ENCODE results near the gene GOLGA6L10.
"Not testable (repeated sequence)": the region's sequence is repeated elsewhere in the genome, so short reads cannot be mapped to it uniquely, and the experiment has no call there.

Gene GOLGA6L10, protein sequence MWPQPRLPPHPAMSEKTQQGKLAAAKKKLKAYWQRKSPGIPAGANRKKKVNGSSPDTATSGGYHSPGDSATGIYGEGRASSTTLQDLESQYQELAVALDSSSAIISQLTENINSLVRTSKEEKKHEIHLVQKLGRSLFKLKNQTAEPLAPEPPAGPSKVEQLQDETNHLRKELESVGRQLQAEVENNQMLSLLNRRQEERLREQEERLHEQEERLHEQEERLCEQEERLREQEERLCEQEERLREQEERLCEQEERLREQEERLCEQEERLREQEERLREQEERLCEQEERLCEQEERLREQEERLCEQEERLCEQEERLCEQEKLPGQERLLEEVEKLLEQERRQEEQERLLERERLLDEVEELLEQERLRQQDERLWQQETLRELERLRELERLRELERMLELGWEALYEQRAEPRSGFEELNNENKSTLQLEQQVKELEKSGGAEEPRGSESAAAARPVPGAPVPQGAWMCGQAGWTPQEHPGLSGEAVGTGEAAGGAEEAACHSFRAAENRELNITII

DNA sequence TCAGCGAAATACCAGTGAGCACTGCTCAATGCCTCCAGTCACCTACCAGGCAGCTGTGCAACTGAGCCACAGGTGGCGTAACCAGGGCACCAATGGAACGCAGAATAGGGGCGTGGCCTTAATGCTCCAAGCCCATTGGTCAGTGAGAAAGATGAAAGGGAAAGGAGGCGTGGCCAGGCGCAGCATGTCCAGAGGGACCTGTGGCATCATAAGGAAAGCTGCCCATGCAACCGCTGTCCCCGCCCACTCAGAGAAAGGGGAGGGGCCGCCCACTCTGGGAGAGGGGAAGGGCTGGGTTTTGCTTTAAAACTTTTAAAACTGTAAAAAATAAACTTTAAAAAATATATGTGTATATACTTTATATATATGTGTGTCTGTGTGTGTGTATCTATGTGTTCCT is at the start of gene GOLGA6L10:
Gene GOLGA6L10 (minus strand): TSS at position 101 of the 400 bp plus-strand sequence. CDS start 100 bp downstream, at position 1.
- DNase-seq = not testable (repeated sequence)

DNA sequence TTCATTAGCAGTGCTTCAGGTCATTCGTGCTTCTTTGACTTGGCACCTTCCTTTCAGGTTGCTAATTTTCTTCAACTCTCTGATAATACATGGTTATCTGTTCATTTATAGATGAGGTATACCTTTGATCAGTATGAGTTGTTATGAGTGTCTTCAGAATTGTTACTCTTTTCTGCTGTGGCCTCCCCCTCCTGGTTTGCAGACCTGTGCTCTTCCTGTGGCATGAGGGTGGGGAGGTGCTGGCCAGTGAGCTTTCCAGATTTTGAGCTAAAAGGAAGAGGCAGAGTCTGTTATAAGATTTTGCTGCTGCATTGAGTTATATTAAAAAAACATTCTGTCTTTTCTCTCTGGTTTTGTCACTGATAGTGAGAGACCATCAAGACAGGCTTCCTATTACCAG is 49.5 kb upstream of the GOLGA6L10 start:
- no peak for DNase-seq

DNA sequence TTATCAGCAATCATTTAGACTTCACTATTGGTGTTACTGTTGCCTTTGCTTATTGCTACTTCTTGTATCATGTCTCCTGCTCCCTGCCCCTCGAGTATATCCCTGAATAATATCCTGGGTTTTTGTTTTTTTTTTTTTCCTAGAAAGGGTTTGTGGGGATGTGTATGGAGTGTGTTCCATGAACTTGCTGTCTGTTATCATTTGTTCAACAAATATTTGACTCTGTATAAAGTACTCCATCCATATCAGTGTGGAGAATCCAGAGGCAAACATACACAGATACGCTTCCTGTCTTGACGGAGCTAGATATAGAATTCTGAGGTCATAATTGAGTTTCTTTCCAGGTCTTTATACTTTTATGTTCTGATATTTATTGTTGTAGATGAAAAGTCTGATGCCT is 48.5 kb upstream of the GOLGA6L10 start:
- DNase-seq = no peak

DNA sequence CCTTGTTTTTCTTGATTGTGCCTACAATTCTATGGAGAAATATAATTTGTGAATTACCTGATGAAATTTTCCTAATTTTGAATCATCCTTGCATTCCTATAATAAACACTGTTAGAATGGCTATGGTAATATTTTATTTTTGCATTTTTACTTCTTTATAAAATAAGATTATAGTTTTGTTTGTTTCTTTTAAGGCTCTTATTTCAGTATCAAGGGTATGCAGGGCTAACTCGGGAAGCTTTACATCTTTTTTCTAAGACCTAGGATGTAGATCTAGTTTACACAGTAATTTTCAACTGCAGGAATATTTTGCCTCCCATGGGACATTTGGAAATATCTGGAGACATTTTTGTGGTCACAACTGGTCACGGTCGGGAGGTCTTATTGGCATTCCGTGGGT is 46.5 kb upstream of the GOLGA6L10 start:
- DNase-seq = not testable (repeated sequence)

DNA sequence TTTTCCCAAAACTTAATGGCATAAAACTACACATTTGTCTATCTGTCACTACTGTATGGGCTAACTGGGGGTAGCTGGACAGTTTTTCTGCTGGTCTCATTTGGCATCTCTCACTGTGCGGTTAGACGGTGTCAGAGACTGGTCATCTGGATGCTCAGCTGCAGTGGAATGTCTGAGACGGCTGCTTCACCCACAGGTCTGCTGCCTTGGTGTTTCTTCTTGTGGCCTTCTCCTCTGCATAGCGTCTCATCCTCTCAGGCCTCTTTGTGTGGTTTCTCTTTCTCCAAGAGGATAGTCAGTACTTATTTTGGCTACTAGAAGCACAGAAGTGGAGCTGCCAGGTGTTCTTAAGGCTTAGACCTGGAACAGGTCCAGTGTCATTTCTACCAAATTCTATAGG is 44.4 kb upstream of the GOLGA6L10 start:
- no peak for DNase-seq

DNA sequence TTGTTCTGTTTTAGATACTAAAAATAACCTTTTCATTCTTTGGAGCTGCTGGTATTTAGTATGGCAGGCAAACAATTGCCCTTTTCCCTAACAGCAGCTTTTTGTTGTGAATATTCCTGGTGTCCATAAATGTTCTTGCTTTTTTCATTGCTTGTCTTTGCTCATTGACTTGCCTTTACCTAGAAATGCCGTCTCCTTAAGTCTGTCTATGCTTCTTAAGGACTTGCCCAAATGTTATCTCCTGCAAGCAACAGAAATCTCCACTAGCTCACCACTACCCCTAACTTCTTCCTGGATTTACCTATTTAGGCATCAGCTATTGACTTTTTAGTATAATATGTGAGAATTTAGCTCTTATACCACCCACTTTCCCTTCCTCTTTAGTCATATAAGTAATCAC is 42.8 kb upstream of the GOLGA6L10 start:
- DNase-seq = not testable (repeated sequence)

DNA sequence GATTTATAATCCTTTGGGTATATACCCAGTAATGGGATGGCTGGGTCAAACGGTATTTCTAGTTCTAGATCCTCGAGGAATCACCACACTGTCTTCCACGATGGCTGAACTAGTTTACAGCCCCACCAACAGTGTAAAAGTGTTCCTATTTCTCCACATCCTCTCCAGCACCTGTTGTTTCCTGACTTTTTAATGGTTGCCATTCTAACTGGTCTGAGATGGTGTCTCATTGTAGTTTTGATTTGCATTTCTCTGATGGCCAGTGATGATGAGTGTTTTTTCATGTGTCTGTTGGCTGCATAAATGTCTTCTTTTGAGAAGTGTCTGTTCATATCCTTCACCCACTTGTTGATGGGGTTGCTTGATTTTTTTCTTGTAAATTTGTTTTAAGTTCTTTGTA is 40.9 kb upstream of the GOLGA6L10 start:
- not testable (repeated sequence) for DNase-seq

DNA sequence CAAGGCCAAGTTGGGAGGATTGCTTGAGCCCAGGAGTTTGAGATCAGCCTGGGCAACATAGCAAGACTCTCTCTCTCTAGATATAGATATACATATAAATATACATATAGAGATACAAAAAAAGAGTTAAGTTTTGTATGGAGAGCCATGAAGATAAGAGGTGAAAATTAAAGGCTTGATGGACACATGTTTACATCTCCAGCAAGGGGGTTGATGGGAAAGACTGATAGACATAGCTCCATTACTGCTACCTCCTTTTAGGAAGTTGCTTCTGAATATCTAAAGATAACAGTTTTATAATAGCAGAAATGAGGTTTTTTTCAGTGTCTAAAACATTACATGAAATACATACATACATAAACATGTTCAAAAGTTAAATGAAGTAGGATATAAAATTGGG is 37.9 kb upstream of the GOLGA6L10 start:
- not testable (repeated sequence) for DNase-seq

DNA sequence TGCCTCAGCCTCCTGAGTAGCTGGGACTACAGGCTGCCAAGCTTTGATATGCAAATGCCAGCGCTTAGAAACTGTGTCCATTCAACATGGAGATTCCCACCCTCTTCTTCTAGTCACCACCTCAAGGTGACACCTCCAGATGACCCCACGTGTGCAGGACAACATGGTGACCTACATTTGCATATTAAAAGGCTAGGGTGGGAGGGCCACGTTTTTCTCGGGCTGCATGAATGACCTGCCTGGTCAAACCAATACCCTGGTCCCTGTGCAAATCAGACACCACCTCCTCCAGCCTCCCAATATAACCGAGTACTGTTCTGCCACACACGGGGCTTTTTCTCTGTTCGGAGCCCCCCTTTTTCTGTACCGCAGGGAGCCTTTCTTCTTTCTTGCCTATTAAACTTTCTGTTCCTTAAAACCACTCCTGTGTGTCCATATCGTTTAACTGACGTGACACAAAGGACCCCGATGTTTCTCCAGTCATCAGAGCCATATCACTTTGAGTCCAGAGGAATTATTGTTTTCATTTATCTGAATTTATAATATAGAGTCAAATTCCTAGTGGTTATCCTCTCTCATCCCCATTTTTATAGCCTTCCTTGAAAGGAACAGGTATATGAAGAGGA is 32.2 kb upstream of the GOLGA6L10 start:
- not testable (repeated sequence) for DNase-seq

DNA sequence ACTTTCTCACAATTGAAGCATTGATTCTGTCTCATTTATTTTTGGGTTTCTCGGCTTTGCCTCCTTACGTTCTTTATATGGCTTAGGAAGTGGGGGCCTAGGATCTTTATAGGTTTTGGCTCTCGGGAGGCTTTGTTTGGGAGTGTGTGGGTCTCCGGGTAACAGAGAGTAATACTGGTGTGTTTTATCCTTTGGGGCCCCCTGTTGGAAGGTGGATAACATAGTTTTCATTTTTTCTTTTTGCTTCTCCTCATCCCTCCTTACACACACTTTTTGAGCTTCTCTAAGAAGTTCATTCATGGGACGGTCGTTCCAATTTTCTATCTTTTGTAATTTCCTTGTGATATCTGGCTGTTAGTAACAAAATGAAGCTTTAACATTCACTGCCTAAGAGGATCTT is 30.3 kb upstream of the GOLGA6L10 start:
- not testable (repeated sequence) for DNase-seq

DNA sequence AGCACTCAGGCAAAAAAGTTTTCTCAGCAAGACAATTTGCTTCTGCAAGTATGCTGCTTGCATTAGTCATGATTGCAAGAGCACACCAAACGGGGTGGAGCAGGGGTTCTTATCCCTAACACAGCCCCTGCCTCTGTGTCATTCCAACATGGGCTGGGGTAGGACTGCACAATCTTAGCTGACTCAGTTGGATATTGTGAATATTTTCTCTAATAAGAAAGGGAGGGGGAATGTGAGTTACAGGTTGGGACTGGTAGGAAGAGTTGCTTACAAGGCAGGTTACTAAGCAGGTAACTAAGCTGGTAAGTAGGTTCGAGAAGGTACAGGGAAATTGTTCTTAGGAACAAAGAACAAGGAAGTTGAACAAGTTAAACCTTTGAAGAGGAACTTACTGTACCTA is 24.4 kb upstream of the GOLGA6L10 start:
- DNase-seq = not testable (repeated sequence)

DNA sequence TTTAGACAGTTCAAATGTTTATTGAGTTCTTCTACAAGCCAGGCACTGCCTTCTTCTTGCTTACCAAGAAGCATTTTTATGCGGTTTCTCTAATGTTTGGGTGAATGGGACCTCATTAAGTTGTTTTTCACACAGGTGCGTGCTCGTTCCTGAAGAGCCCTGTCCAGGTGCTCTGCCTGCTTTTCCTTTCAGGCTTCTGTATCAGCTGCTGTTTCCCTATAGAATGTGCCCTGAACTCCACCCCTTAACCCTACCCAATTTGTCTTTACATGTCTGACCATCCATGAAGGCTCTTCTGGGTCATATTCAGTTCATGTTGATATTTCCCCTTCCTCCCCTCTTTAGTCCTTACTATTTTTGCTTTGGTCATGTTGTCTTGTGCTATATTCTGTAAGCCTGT is 22.4 kb upstream of the GOLGA6L10 start:
- no peak for DNase-seq

DNA sequence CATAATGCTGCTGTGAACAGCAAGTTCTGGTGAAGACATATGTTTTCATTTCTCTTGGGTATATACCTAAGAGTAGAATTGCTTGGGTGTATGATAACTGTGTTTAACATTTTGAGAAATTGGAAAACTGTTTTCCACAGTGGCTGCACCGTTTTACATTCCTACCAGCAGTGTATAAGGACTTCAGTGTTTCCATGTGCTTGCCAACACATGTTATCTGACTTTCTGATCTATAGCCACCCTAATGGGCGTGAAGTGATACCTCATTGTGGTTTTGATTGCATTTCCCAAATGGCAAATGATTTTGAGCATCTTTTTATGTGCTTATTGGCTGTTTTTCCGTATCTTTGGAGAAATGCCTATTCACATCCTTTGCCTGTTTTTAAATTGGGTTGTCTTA is 18.5 kb upstream of the GOLGA6L10 start:
- not testable (repeated sequence) for DNase-seq

DNA sequence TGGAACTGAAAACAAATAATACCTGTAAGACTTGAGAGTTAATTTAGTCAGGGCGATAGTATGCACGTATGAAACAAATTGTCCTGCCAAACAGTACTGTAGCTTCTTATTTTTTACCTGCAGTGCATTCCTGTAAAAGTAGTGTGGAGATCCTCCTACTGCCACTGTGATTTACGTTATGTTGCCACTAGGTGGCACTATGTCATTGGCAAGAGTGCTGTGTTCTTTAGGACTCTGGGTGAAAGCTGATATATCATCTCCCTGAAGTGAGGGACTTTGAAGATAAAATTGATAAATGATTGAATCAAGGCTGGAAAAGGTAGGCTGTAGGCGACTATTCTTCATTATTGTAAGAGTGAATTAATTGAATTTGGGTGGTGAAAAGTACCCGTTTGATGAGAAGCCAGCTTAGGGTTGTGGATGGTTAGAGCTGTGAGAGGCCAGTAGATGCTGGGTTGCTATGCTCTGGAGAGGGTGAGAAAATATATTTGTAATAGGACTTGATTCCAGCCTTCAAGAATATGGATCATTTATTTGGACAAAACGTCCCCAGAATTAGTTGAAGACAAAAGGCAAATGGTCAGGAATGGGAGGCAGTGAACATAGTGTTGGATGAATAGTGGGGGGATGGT is 16.5 kb upstream of the GOLGA6L10 start:
- peak; percentile 27 for DNase-seq

DNA sequence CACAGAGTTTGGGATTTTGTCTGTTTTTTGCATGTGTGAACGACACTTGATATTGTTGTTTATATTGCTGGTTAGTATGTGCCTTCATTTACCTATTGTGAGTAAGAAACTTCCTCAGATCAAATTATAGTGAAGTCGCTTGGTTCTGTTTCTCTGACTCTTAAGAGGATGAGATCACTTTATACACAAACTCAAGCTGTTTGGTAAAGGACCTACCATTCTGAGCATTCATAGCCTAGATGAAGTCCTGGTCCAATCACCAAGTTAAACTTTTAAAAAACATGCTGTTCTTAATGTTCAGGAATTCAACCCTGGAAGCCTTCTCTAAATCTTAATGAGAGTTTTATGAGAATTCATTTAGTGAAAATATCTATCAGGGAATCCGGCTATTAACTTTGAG is 15.3 kb upstream of the GOLGA6L10 start:
- not testable (repeated sequence) for DNase-seq

DNA sequence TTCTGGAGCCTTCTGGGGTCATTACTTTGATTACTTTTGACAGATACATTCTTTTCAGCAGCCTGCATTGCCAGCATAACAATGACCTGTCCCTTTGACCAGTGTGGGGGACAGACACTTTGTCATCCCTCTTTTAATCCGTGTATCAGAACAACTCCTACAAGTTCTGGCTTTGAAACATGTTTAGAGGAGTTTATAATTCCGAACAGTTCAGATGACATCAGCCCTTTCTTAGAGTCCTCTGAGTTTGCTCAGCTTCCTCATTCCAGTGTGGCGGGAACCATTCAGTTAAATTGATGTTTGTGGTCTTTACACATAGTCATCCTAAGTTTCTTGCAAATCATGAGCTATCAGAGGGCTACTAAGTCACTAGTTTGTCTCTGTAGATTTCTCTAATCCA is 13.5 kb upstream of the GOLGA6L10 start:
- not testable (repeated sequence) for DNase-seq

DNA sequence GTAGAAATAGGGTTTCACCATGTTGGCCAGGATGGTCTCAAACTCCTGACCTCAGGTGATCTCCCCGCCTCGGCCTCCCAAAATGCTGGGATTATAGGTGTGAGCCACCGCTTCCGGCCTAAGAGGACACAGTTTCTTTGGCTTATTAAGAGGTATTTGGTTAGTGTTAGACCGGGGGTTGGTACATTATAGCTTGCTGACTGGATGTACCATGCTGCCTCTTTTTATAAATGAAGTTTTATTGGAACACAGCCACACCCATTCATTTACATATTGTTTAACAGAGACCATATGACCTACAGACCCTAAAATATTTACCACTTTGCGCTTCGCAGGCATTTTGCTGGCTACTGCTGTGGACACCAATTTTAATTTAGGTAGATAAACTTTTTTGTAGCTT is 11.3 kb upstream of the GOLGA6L10 start:
- not testable (repeated sequence) for DNase-seq

DNA sequence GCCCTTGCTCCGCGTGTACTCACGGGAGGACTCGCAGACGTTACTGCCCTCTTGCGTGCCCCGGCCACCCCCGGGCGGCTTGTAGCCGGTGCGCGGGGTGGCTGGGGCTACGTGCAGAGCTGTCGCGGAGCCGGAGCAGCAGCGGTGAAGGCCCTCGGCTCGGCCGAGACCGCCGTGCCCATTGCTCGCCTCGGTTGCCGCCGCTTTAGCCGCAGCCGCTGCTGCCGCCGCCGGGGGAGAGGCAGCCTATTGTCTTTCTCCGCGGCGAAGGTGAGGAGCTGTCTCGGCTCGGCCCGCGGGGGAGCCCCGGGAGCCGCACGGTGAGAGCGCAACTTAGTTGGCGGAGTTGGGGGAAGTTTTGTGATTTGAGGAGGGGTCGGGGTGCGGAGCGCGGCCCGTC is 5.8 kb upstream of the GOLGA6L10 start:
- DNase-seq = not testable (repeated sequence)

DNA sequence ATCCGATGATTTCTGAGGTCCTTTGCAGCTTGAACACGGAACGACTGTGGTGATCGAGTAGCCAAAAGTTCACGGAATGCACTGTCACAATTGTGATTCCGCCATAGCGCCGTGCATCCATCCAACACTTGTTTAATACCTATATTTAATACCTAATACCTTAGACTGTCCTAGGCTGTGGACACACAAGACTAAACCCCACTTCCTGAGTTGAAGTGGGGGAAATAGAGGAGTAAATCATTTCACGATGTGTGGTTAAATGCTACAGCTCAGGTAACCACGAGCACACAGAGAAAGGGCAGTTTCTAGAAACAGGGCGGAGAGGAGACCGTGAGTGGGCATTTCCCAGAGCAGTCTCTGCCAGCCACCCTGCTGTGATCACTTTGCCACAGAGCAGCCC is 5.3 kb upstream of the GOLGA6L10 start:
- DNase-seq = not testable (repeated sequence)

DNA sequence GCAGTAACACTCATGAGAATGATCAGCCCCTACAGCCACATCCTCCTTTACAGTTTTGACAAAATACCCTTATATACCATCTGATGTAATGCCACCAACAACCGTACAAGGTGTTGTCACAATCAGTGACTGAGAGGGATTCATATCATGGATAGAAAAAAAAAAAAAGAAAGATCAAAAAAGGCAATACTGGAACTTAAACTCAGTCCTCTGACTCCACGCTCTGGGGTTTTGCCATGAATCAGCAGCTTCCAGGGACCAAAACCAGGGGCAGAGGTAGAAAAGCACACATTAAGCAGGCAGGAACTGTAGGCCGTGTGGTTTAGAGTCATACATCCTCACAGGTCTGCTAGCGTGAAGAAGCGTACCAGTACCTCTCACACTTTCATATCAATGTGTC is 1.6 kb downstream of the GOLGA6L10 start:
- not testable (repeated sequence) for DNase-seq

DNA sequence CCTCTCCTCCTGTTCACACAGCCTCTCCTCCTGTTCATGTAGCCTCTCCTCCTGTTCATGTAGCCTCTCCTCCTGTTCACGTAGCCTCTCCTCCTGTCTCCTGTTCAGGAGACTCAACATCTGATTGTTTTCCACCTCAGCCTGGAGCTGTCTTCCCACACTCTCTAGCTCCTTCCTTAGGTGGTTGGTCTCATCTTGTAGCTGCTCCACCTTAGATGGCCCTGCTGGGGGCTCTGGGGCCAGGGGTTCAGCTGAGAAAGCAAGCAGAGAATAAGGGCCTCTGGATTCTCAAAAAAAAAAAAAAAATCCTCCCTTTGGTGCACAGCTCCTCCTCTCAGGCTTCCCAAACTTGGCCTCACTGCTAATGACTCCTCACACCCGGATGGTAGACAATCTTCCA is 4.1 kb downstream of the GOLGA6L10 start:
- not testable (repeated sequence) for DNase-seq

DNA sequence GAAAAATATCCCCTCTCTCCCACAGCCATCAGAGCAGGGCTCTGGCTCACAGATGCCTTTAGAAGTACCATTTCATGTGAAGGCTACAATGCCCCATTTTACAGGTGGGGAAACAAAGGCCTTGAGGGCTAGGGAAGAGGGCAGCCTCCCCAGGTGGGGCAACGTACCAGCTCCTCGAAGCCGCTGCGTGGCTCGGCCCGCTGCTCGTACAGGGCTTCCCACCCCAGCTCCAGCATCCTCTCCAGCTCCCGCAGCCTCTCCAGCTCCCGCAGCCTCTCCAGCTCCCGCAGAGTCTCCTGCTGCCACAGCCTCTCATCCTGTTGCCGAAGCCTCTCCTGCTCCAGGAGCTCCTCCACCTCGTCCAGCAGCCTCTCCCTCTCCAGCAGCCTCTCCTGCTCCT is 4.9 kb downstream of the GOLGA6L10 start:
- not testable (repeated sequence) for DNase-seq

DNA sequence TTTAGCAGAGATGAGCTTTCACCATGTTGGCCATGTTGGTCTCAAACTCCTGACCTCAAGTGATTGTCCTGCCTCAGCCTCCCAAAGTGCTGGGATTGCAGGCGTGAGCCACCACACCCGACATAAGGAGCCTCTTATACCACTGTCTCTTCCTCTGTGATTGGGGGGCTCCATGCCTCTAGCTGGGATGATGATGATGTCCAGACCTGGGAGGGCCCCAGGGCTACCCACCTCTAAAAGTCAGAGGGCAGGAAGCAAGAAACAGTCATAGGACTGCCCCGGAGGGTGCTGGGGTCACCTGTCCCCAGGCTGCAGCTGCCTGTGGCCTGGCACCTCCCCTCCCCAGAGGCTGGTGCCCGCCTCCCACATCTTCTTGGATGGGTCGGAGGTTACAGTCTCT is 5.4 kb downstream of the GOLGA6L10 start:
- DNase-seq = not testable (repeated sequence)

Data from activated CD4-positive, alpha-beta T cell treated with anti-CD3 and anti-CD28 coated beads, Interleukin-2, amount 50 U/mL, for 1 hour (primary cell).